ENCODE results near the gene TUSC2. TPM values are rescaled to one million over a fixed set of nuclear protein-coding genes. Genes with fewer than 3 reads are reported as not detected.
A peak's percentile ranks its signal among the peaks of the same experiment; 100 is the strongest.

Gene TUSC2
- total and polyA plus RNA-seq, 2 of the 13 experiments (the other 11 are each of a cell fraction or from before 2014, with no cell fraction given): 36.7 to 39.1 TPM

DNA sequence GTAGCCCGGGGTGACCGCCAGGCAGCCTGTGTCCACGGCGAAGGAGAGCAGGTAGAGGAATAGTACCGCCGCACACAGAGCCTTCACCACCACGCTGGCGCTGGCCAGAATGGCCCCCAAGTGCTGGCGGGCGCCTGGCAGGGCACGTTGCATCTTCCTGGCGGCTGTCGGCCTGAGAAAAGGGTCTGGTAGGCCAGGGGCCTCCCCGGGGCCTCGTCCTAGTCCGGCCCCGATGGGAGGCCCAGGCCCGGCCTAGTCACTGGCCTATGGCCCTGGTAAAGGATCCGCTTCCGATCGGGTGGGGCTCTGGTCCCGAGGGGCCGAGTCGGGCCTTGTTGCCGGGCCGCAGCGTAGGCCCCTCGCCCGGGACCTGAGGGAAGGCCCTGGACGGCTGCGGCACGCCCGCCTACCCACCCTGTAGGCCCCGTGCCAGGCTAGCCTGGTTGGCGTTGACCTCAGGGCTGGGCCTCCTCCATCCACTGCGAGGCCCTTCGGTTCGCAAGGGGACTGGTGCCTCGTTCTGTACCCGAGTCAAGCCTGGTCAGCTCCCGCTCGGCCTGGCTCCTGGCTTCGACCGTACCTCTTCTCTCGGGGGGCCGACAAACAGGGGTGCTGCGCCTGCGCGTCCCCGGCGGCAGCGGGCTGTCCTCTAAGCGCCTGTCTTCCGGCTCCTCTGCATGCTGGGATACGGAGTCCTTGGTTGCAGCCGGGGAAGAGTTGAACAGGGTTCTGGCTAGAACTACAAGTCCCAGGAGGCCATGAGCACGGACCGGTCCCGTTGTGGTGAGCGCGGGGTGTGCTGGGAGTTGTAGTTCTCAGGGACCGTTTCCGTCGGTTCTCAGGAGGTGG lies 31.1 kb upstream of the TUSC2 start, which contains the start of gene TMEM115 (continued):
- TF ChIP-seq NCOA5 (CRISPR knock-in tag; IDR thresholded peaks at IDR 0.05): no peak
- no peak for TF ChIP-seq ZNF326 (CRISPR knock-in tag; IDR thresholded peaks at IDR 0.05; ENCODE audit: borderline replicate concordance)
- TF ChIP-seq GMEB2 (CRISPR knock-in tag; IDR thresholded peaks at IDR 0.05; ENCODE audit: low read depth): peak; percentile 68
- TF ChIP-seq ATF2 (CRISPR knock-in tag; IDR thresholded peaks at IDR 0.05): no peak; the same call in 1 of the 2 replicates
- peak; percentile 78; the same call in 1 of the 2 replicates for TF ChIP-seq AHR (CRISPR knock-in tag; IDR thresholded peaks at IDR 0.05)
- peak; percentile 74; the same call in 1 of the 2 replicates for TF ChIP-seq ZNF280B (CRISPR knock-in tag; IDR thresholded peaks at IDR 0.05; ENCODE audit: borderline replicate concordance)
- TF ChIP-seq TBX3 (IDR thresholded peaks at IDR 0.05; ENCODE audit: borderline replicate concordance): 0 out of 2 replicates have a peak, but pooled peaks have one; percentile 10
- TF ChIP-seq, protein P1, sequence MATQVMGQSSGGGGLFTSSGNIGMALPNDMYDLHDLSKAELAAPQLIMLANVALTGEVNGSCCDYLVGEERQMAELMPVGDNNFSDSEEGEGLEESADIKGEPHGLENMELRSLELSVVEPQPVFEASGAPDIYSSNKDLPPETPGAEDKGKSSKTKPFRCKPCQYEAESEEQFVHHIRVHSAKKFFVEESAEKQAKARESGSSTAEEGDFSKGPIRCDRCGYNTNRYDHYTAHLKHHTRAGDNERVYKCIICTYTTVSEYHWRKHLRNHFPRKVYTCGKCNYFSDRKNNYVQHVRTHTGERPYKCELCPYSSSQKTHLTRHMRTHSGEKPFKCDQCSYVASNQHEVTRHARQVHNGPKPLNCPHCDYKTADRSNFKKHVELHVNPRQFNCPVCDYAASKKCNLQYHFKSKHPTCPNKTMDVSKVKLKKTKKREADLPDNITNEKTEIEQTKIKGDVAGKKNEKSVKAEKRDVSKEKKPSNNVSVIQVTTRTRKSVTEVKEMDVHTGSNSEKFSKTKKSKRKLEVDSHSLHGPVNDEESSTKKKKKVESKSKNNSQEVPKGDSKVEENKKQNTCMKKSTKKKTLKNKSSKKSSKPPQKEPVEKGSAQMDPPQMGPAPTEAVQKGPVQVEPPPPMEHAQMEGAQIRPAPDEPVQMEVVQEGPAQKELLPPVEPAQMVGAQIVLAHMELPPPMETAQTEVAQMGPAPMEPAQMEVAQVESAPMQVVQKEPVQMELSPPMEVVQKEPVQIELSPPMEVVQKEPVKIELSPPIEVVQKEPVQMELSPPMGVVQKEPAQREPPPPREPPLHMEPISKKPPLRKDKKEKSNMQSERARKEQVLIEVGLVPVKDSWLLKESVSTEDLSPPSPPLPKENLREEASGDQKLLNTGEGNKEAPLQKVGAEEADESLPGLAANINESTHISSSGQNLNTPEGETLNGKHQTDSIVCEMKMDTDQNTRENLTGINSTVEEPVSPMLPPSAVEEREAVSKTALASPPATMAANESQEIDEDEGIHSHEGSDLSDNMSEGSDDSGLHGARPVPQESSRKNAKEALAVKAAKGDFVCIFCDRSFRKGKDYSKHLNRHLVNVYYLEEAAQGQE (IDR thresholded peaks at IDR 0.05; ENCODE audit: borderline replicate concordance in 1 of 2, low read depth in 1 of 2, low read length in 2 of 2): no peak
- TF ChIP-seq WIZ (CRISPR knock-in tag; IDR thresholded peaks at IDR 0.05): peak; percentile 52
- no peak for TF ChIP-seq USF2 (IDR thresholded peaks at IDR 0.05; ENCODE audit: low read depth, low read length)
- 0 out of 2 replicates have a peak, but pooled peaks have one; percentile 12 for TF ChIP-seq USF2 (CRISPR knock-in tag; IDR thresholded peaks at IDR 0.05; ENCODE audit: borderline replicate concordance)
- peak; percentile 58; the same call in 1 of the 2 replicates for TF ChIP-seq DNMT3B (CRISPR knock-in tag; conservative IDR thresholded peaks at IDR 0.05)
- no peak for TF ChIP-seq ZNF432 (CRISPR knock-in tag; IDR thresholded peaks at IDR 0.05; ENCODE audit: borderline replicate concordance)
- TF ChIP-seq ZNF224 (CRISPR knock-in tag; IDR thresholded peaks at IDR 0.05): peak; percentile 95; the same call in 1 of the 2 replicates
- no peak; the same call in none of the 2 replicates for TF ChIP-seq MEIS1 (CRISPR knock-in tag; IDR thresholded peaks at IDR 0.05; ENCODE audit: borderline replicate concordance)
- TF ChIP-seq HNRNPK (IDR thresholded peaks at IDR 0.05; ENCODE audit: low read depth, low read length, poor library complexity, severe bottlenecking): no peak

Measured in HepG2 (cell line).